Medulla oblongata (tissue), 1 donor: Measurements from ENCODE around the gene KRT24.
"Not testable (repeated sequence)": the region's sequence is repeated elsewhere in the genome, so short reads cannot be mapped to it uniquely, and the experiment has no call there.

Experiments used
- DNase-seq: peaks from one replicate; pipeline ENCODE4 v3.0.0-alpha.2; 2015; ENCODE audit errors: extremely low spot score

Gene KRT24

DNA sequence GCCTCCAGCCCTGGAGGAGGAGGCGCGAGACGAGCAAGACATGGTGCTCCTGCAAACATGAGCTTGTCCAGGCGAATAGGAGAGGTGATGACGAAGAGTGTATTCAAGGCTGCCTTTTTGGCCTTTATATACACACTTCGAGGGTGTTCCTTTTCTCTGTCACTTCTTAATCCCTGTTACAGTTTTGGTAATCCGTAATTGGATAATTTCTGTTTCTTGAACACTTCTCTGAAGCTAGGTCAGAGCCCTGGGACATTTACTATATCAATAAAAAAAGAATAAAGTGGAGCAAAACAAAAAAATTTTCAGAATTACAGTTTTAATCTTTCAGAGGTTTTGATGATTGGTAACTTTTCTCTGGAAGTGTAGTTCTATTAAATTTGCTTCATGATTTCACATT, at the start of gene KRT24:
Gene KRT24, minus strand, starts transcription at position 101 of the 400 bp plus-strand sequence. Its CDS starts 59 bp downstream, at position 42.
- no peak for DNase-seq

DNA sequence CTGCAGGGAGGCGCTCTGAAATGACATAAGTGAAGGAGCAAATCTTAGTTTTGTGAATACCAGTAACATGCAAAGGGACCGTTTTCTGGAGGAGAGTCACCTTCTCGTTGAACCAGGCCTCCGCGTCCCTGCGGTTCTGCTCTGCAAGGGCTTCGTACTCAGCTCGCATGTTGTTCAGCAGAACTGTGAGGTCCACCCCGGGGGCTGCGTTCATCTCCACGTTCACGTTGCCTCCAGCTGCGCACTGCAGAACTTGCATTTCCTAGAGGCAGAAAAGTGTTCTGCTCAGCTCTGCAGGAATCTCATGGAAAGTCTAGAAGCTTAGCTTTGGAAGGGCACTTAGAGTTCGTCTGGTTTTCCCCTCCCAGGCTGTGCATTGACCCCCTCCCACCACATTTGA, 47.5 kb upstream of the KRT24 start:
- no peak for DNase-seq

GRCh38 chr17:40750391-40750790, 46.8 kb upstream of the KRT24 start:
- DNase-seq = no peak

DNA sequence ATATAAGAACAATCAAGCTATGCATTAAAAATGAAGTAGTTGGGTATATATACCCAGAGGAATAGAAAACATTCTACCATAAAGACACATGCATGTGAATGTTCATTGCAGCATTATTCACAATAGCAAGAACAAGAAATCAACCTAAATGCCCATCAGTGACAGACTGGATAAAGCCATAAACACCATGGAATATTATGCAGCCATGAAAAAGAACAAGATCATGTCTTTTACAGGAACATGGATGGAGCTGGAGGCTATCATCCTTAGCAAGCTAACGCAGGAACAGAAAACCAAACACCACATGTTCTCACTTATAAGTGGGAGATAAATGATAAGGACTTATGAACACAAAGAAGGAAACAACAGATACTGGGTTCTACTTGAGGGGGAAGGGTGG, 45.1 kb upstream of the KRT24 start:
- not testable (repeated sequence) for DNase-seq

DNA sequence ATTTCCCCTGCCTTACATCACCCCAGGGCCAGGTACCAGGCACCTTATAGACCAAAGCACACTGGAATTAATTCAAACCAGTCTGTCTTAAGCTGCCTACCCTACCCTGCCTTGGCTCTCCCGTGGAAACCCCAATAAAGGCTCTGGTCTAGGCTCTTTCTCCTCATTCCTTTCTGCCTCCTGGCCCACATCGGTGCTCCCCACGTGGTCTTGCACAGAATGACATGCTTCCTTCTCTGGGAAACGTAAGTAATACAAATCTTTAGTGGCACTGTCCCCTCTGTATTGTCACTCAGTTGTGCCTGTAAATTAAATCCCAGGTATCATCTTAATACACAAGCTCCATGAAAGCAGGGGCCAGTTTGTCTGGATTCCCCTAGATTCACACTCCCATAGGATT, 35.0 kb upstream of the KRT24 start:
- DNase-seq = no peak

DNA sequence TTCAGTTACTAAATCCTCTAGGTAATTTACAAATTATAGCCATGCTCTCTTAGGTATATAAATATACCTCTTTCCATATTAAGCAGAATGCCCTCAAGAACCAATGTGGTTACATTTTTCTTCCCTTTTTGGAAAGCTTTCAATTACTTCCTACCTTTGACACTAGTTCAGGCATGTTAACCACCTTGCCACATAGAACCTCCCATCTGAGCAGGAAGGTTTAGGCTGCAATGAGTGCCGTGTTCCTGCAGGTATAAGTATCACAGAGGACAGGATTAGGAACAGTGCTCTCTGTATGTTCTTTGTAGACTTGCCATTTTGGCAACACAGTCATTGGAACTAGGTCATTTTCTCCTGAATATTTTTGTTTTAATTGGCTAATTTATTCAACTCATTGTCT, 31.5 kb upstream of the KRT24 start:
- no peak for DNase-seq

DNA sequence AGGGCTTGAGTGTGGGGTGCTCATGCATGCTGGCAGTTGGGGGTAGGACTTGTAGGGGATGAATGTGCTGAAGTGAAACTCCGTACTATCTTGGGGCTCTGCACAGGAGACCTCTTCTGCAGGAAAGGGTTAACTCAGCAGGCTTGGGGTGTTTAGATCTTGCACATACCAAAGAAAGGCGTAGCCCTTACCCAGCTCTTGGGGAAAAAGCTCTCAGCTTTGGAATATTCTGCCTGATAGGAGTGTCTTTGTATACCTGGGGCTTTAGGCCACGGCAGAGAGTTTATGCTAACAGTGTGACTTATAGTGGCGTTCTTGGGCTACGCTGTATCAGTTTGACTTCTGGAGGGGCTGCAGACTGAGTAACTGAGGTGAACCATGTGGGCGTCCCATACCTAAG, 30.5 kb upstream of the KRT24 start:
- DNase-seq = no peak

DNA sequence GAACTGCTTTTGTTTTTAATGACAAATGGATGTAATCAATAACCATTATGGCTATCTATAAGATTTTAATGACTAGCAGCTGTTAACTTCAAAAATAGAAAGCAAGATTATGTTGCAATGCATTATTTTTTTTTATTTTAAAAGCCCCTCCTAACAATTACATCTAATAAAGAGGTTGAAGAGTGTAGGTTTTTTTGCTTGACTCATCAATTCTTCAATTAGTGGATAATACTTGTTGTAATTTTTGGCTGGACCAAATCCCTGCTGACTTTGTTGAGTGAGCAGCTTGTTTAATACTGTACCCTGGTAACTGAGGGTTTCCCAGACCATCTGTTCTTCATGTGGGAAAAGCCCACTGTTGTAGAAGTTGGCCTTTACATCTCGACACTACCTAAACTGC, 27.4 kb upstream of the KRT24 start:
- DNase-seq = no peak

GRCh38 chr17:40727447-40728231, 24.1 kb upstream of the KRT24 start:
- DNase-seq = no peak

DNA sequence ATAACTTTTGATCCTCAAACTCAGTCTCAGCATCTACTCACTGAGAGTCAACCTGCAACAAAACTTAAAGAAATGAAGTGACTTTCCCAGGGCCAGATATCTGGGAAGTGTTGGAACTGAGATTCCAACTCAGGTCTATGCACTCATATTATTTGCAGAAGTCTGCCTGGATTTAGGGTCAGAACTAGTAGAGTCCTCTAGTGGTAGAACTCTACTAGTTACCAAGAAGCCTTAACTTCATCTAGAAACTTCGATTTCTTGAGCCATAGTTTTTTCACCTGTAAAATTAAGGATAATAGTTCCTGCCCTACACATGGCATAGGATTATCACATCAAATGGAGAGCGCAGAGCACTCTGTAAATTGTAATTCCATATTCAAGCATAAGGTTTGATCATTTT, 23.4 kb upstream of the KRT24 start:
- no peak for DNase-seq

- DNase-seq = no peak
Observed at GRCh38 chr17:40724656-40725055, 21.1 kb upstream of the KRT24 start.

DNA sequence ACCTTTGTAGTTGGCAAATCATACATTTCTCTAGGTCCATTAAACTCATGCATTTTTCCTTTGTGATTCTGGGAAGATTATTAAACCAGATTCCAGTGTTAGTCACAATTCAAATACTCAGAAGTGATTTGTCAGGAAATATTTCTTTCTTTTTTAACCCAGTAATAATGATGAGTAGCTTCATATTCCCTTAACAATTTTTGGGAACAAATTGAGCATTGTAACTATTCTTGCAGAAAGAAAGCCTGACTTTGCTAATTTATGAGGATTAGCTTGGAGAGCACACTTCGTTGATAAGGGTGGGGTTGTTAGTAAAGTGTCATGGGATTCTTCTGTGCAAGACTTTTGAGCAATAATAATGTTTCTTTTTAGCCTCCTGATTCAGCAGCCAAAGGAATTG, 18.7 kb upstream of the KRT24 start:
- no peak for DNase-seq

DNA sequence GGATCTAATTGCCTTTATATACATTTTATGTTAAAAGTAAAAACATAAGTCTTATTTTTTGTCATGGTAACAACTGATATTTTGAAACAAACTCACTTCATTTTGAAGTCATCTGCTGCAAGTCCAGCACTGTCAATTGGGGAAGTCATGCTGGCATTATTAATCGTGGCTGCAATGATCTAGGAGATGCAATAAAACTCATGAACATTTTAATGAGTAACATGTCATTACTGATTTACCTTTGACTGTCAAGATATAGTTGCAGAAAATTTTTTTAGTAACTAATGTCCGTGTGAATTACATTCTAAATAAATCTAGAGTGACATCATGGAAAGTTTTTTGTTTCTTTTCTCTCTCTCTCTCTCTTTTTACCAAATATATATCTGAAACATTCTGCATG, 17.3 kb upstream of the KRT24 start:
- DNase-seq = no peak

DNA sequence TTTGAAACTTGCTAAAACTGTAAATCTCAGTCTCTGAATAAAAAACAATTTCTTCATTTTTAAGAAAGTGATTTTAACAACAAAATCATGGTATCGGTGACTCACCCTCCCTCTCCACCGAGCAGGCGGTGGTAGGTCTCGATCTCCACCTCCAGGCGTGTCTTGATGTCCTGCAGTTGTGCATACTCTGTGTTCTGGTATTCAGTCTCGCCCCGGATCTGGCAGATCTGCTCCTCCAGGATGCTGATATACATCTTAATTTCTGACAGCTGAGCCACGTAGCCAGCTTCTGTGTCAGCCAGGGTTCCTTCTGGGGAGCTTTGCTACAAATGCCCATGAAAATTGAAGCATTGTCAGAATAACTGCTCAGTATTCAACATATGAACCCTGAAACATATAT, 15.4 kb upstream of the KRT24 start:
- no peak for DNase-seq

- DNase-seq = no peak
Observed at GRCh38 chr17:40717776-40718175, 14.2 kb upstream of the KRT24 start.

DNA sequence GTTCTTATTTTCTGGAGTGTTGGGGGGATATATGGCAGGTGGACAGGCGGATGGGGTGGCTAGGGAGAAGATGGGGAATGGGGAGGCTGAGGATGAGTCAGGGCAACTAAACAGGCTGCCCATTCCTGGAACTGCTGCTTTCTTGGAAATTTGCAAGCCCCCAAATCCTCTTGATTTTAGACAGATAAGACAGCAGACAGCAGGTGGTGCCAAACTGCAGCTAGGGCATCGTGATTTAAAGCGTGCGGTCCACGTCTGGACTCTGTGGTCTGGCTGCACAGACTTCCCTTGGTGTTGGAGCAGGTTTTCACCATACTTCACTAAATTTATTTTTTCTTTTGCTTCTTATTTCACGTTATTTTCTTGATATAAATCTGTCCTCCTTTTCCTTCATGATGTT, 10.9 kb upstream of the KRT24 start:
- DNase-seq = no peak

DNA sequence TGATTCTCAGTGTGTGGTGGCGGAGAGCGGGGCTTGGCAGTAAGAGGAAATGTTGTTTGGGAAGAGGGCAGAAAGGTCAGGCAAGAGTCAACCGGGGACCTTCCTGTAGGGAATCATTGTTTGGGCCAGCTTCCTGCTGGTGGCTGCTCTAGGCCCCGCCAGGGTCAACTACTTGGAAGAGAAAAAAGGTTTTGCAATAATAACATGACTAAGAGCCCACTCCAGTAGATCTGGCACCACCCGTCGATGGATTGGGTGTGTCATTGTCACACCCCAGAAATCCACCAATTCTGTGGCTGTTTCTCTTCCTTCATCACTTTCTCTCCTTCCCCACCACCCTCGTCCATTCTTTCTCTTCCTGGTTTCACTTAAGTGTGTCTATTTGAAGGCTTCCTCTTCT, 4.2 kb upstream of the KRT24 start:
- DNase-seq = no peak

DNA sequence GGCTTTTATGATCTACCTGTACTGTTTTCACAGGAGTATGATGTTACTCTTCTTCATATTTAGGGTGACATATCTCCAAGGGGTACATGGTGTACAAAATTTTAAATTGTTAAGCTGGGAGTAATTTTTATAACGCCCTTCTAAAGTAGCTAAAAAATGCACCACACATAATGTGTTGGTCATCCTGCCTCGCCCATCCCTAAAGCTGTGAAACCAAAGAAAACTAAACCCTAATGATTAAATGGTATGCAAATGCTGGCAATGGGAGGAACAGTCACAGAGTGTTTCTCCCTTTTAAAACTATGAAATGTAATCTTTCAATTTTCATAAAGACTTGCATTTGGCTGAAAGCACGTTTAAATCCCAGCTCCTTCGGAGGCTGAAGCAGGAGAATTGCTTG, 2.0 kb upstream of the KRT24 start:
- DNase-seq = no peak

GRCh38 chr17:40702271-40702670, 1.3 kb downstream of the KRT24 start:
- DNase-seq = no peak

GRCh38 chr17:40699853-40700252, 3.7 kb downstream of the KRT24 start:
- no peak for DNase-seq

- no peak for DNase-seq
Observed at GRCh38 chr17:40699371-40699770, 4.2 kb downstream of the KRT24 start.

DNA sequence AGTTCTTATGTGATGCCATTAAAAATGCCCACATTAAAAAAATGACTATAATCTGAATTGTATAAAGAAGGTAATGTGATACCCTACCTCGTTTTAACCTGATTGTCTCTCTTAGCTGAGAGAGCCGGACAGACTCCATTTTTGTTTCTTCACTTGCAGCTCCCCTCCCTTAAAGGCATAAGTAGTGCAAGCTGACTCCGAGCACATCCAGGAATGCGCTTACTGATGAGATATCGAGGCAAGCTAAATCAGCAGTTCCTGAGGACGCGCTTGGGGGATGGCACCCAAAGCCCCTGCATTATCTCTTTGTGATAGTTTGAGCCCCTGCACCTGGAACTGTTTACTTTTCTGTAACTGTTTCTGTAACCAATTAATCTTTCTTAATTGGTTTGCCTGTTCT, 6.3 kb downstream of the KRT24 start:
- no peak for DNase-seq

DNA sequence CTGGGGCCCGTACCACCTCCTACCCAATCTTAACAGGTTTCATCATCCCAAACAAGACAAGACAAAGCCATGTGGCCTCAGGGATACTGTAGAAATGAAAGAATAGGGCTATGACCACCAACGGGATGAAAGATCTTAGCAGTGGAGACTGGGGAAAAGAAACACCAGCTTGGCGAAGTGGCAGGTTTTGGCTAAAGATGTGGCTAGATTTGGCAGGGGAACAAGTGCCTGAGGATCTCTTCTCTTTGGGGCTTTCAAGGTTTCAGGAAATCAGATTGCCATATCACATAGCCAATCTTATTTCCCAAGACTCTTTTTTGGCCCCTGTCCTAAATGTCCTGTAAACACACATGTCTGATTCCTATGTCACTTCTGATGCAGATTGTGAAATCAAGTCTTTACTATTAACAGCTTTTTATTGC, 6.9 kb downstream of the KRT24 start:
- DNase-seq = no peak

DNA sequence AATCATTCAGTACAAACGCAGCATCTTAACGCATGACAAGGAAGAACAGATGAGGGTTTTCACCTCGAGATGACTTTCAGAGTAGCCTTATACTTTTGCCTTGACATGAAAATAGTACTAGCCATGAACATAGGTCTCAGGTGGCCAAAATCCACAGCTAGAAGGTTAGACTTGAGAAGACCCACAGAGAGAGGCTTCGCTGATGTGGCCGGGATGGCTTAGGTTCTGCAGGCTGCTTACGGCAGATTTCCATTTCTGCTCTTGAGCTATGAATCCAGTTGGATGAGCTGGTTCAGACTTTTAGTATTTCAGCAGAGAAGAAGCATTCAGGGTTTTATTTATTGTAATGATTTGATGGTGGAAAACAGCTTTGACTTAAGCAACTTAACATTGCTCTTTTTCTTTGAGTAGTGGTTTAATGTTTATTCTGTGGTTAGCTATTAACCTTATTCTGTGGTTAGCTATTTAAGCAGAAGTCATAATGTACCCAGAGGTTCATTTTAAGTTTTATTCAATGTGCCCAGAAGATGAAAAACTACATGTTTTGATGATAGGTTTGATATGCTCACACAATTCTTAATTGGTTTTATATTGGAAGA, 7.6 kb downstream of the KRT24 start:
- DNase-seq = no peak
